Inflammatory macrophage treated with lipopolysaccharide for 4 hours (primary cell): ENCODE measurements around the gene CMC2.

Experiments used
- DNase-seq: peaks from one replicate; pipeline ENCODE4 v3.0.0-alpha.2; 2020

Gene CMC2

GRCh38 chr16:81006813-81007695 is at the start of gene CMC2, which contains the start of gene CENPN:
Gene CMC2 (minus strand): TSS chr16:81006885. CDS start chr16:80997394, 9,491 bp downstream.
Gene CENPN (plus strand): TSS chr16:81007214. CDS start chr16:81011940, 4,726 bp downstream.
- peak; percentile 99 for DNase-seq

- no peak for DNase-seq
These were observed 47.1 kb upstream of the CMC2 start for GRCh38 chr16:81053761-81054160.

GRCh38 chr16:81042821-81043220 is 36.1 kb upstream of the CMC2 start:
- DNase-seq, result no peak

- no peak for DNase-seq
These were observed 35.0 kb upstream of the CMC2 start for GRCh38 chr16:81041696-81042095.

GRCh38 chr16:81040842-81041241 is 34.2 kb upstream of the CMC2 start:
- DNase-seq, result no peak

- DNase-seq, result peak; percentile 13
These were observed 33.4 kb upstream of the CMC2 start for GRCh38 chr16:81040131-81040530.

GRCh38 chr16:81036751-81037350 is 30.2 kb upstream of the CMC2 start:
- peak; percentile 67 for DNase-seq

- peak; percentile 16 for DNase-seq
These were observed 29.5 kb upstream of the CMC2 start for GRCh38 chr16:81035975-81036750.

GRCh38 chr16:81035398-81035974 is 28.8 kb upstream of the CMC2 start, which contains the start of gene ATMIN:
Gene ATMIN (plus strand): TSS chr16:81035842. CDS start chr16:81035871, 29 bp downstream.
- peak; percentile 92 for DNase-seq

- no peak for DNase-seq
These were observed 23.4 kb upstream of the CMC2 start for GRCh38 chr16:81029930-81030604.

GRCh38 chr16:81026429-81026828 is 19.7 kb upstream of the CMC2 start:
- no peak for DNase-seq

- DNase-seq, result no peak
These were observed 11.8 kb upstream of the CMC2 start for GRCh38 chr16:81018496-81018895.

GRCh38 chr16:81014672-81015071 is 8.0 kb upstream of the CMC2 start:
- no peak for DNase-seq

- no peak for DNase-seq
These were observed 6.3 kb upstream of the CMC2 start for GRCh38 chr16:81012974-81013373.

- no peak for DNase-seq
These were observed 1.8 kb upstream of the CMC2 start for GRCh38 chr16:81008505-81008789.

GRCh38 chr16:81006211-81006812 is 373 bp downstream of the CMC2 start:
- DNase-seq, result peak; percentile 84

GRCh38 chr16:81005610-81006161 is 999 bp downstream of the CMC2 start:
- no peak for DNase-seq

GRCh38 chr16:81004646-81005353 is 1.9 kb downstream of the CMC2 start:
- peak; percentile 83 for DNase-seq

GRCh38 chr16:81003610-81004460 is 2.9 kb downstream of the CMC2 start:
- peak; percentile 38 for DNase-seq

GRCh38 chr16:81003064-81003463 is 3.6 kb downstream of the CMC2 start:
- DNase-seq, result no peak
